K562 (cell line): Measurements from ENCODE around the gene ATP5MG. TPM values are rescaled to one million over a fixed set of nuclear protein-coding genes. Genes with fewer than 3 reads are reported as not detected.

Experiments used
- ARID2 ChIP-seq: fragments of 450-650 bp; IDR thresholded peaks from 2 replicates; pipeline ENCODE4 v1.6.1; 2017; ENCODE audit warnings: antibody characterized with exemption, mild to moderate bottlenecking
- ATF4 ChIP-seq: fragments of 450-650 bp; formaldehyde crosslinking; IDR thresholded peaks from 2 replicates; pipeline ENCODE4 v1.4.0; 2022; ENCODE audit warnings: mild to moderate bottlenecking, moderate library complexity
- C11orf30 ChIP-seq: fragments of 450-650 bp; IDR thresholded peaks from 2 replicates; pipeline ENCODE4 v1.6.1; 2016; ENCODE audit warnings: low read depth, mild to moderate bottlenecking
- E2F3 ChIP-seq: fragments of 250-450 bp; sonication (Bioruptor Pico); IDR thresholded peaks from 2 replicates; pipeline ENCODE4 v1.4.0; 2020; ENCODE audit warnings: mild to moderate bottlenecking
- EZH2 ChIP-seq: IDR thresholded peaks from 2 replicates; pipeline ENCODE4 v1.6.1; 2012; ENCODE audit warnings: low read depth, mild to moderate bottlenecking, inconsistent platforms, low read length, borderline replicate concordance
- GATA2 ChIP-seq: sonication (generic); formaldehyde crosslinking; IDR thresholded peaks from 2 replicates; pipeline ENCODE4 v1.4.0; 2020; ENCODE audit warnings: mild to moderate bottlenecking, missing genetic modification reagents
- GMEB1 ChIP-seq: fragments of 250-450 bp; sonication (Bioruptor Pico); IDR thresholded peaks from 2 replicates; pipeline ENCODE4 v1.4.0; 2020; ENCODE audit warnings: mild to moderate bottlenecking
- HDAC8 ChIP-seq: fragments of 450-650 bp; IDR thresholded peaks from 2 replicates; pipeline ENCODE4 v1.6.1; 2016; ENCODE audit warnings: mild to moderate bottlenecking, missing genetic modification characterization, moderate library complexity, missing compliant biosample characterization
- JUND ChIP-seq, 2 experiments: IDR thresholded peaks; 2 replicates in 1 of 2; 3 replicates in 1 of 2; pipeline ENCODE4 v1.6.1; 2011; ENCODE audit warnings: borderline replicate concordance in 2 of 2, low read depth in 2 of 2, low read length in 2 of 2, improper control_type of control experiment in 1 of 2, missing biosample characterization in 1 of 2, missing genetic modification characterization in 1 of 2, missing genetic modification reagents in 1 of 2
- LARP7 ChIP-seq: fragments of 450-650 bp; IDR thresholded peaks from 2 replicates; pipeline ENCODE4 v1.6.1; 2016
- MNT ChIP-seq, 2 experiments: fragments of 450-650 bp; conservative IDR thresholded peaks; 2 replicates each; pipeline ENCODE4 v1.6.1; 2017; ENCODE audit warnings: mild to moderate bottlenecking in 2 of 2, moderate library complexity in 2 of 2
- MTF1 ChIP-seq: fragments of 250-450 bp; sonication (Bioruptor Pico); IDR thresholded peaks from 2 replicates; pipeline ENCODE4 v1.9.0; 2021; ENCODE audit warnings: moderate library complexity, mild to moderate bottlenecking, inconsistent platforms, borderline replicate concordance
- RHOXF2B ChIP-seq: fragments of 250-450 bp; sonication (Bioruptor Pico); conservative IDR thresholded peaks from 2 replicates; pipeline ENCODE4 v1.5.1; 2021
- SMAD2 ChIP-seq: fragments of 150-350 bp; IDR thresholded peaks from 2 replicates; pipeline ENCODE4 v1.6.1; 2014; ENCODE audit warnings: low read depth, mild to moderate bottlenecking, low read length
- SMAD4 ChIP-seq: fragments of 250-450 bp; sonication (Bioruptor Pico); conservative IDR thresholded peaks from 2 replicates; pipeline ENCODE4 v1.8.0; 2021; ENCODE audit warnings: inconsistent platforms, mild to moderate bottlenecking, moderate library complexity
- TRIM24 ChIP-seq, 2 experiments: fragments of 450-650 bp; IDR thresholded peaks; 2 replicates each; pipeline ENCODE4 v1.6.1; 2016
- ZBED1 ChIP-seq: IDR thresholded peaks from 2 replicates; pipeline ENCODE4 v1.6.1; 2014
- ZKSCAN8 ChIP-seq: fragments of 200-800 bp; sonication (Bioruptor generic); IDR thresholded peaks from 2 replicates; pipeline ENCODE4 v1.6.1; 2016; ENCODE audit warnings: missing genetic modification characterization, missing compliant biosample characterization
- ZNF174 ChIP-seq: fragments of 250-450 bp; sonication (Bioruptor Pico); IDR thresholded peaks from 2 replicates; pipeline ENCODE4 v1.4.0; 2020; ENCODE audit warnings: mild to moderate bottlenecking
- ZNF197 ChIP-seq: fragments of 200-800 bp; sonication (Bioruptor generic); IDR thresholded peaks from 2 replicates; pipeline ENCODE4 v1.6.1; 2016; ENCODE audit warnings: low read depth, missing genetic modification characterization, missing compliant biosample characterization
- ZNF445 ChIP-seq: fragments of 250-450 bp; sonication (Bioruptor Pico); IDR thresholded peaks from 2 replicates; pipeline ENCODE4 v1.4.0; 2020; ENCODE audit warnings: low read depth, mild to moderate bottlenecking, moderate library complexity
- ZNF644 ChIP-seq: fragments of 200-800 bp; sonication (Bioruptor generic); IDR thresholded peaks from 2 replicates; pipeline ENCODE4 v1.6.1; 2016; ENCODE audit warnings: low read depth, missing genetic modification characterization, missing compliant biosample characterization
- ZNF707 ChIP-seq: fragments of 250-450 bp; sonication (Bioruptor Pico); conservative IDR thresholded peaks from 2 replicates; pipeline ENCODE4 v1.8.0; 2022; ENCODE audit warnings: inconsistent platforms, mild to moderate bottlenecking, moderate library complexity
- polyA plus RNA-seq, 8 experiments: library from polyadenylated mRNA; depleted of rRNA in 4 of 8; stranded (reverse) in 5 of 8; unstranded in 3 of 8; fragments of >200 nt; fragmentation: Nextera tagmentation in 2 of 8; fragmentation: Illumina TruSeq in 1 of 8; extraction: Ambion mirVana in 2 of 8; extraction: Trizol in 1 of 8; gene quantifications; 2 replicates each; pipeline versions ENCODE4 v1.2.1 to v1.2.3, GENCODE V29; 2011 to 2014; ENCODE audit warnings: inconsistent platforms in 1 of 8, missing spikeins in 1 of 8
- total RNA-seq, 7 experiments: library from RNA; depleted of rRNA in 6 of 7; stranded (reverse); fragments of >200 nt in 6 of 7; fragmentation: Illumina TruSeq in 2 of 7; extraction: Trizol in 2 of 7; gene quantifications; 2 replicates each; pipeline versions ENCODE4 v1.2.1 to v1.2.3, GENCODE V29; 2011 to 2021; ENCODE audit warnings: low replicate concordance in 1 of 7
- TF ChIP-seq, protein P1 (sequence below): sonication (generic); formaldehyde crosslinking; IDR thresholded peaks from 2 replicates; pipeline ENCODE4 v1.8.0; 2022; ENCODE audit warnings: mild to moderate bottlenecking, missing genetic modification reagents
- TF ChIP-seq, protein P2 (sequence below): fragments of 250-450 bp; sonication (Bioruptor Pico); IDR thresholded peaks from 2 replicates; pipeline ENCODE4 v1.4.0; 2020; ENCODE audit warnings: mild to moderate bottlenecking, moderate library complexity

Gene ATP5MG
- total and polyA plus RNA-seq, 9 of the 15 experiments (the other 6 are each of a cell fraction or from before 2014, with no cell fraction given): 301 to 2,138 (median 434) TPM

DNA sequence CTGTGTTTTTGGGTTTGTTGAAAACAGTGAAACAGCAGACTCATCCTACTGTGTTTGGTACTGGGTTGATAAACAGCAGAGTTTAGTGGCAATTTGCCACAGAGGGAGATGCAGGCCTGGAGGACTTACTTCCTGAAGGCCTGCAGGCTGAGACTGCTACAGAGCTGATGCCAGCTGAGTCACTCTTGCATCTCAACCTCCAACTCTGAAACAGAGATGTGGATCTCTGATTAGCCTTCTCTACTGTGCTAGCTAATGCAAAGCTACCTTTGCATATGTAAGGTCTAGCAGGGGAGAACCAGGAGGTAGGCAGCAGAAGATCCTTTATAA is 14.3 kb downstream of the ATP5MG start (continued):
- no peak for TF ChIP-seq E2F3 (CRISPR knock-in tag)
- TF ChIP-seq MTF1 (CRISPR knock-in tag): no peak
- TF ChIP-seq, protein P1, sequence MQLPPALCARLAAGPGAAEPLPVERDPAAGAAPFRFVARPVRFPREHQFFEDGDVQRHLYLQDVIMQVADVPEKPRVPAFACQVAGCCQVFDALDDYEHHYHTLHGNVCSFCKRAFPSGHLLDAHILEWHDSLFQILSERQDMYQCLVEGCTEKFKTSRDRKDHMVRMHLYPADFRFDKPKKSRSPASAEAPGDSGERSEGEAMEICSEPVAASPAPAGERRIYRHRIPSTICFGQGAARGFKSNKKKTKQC (CRISPR knock-in tag): no peak
- peak; percentile 67 for TF ChIP-seq SMAD4 (CRISPR knock-in tag)
- TF ChIP-seq ZNF174 (CRISPR knock-in tag): no peak
- TF ChIP-seq C11orf30: peak; percentile 95
- TF ChIP-seq ZBED1: 0 out of 2 replicates have a peak, but pooled peaks have one; percentile 37
- TF ChIP-seq, protein P2, sequence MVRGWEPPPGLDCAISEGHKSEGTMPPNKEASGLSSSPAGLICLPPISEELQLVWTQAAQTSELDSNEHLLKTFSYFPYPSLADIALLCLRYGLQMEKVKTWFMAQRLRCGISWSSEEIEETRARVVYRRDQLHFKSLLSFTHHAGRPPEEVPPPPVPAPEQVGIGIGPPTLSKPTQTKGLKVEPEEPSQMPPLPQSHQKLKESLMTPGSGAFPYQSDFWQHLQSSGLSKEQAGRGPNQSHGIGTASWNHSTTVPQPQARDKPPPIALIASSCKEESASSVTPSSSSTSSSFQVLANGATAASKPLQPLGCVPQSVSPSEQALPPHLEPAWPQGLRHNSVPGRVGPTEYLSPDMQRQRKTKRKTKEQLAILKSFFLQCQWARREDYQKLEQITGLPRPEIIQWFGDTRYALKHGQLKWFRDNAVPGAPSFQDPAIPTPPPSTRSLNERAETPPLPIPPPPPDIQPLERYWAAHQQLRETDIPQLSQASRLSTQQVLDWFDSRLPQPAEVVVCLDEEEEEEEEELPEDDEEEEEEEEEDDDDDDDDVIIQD (CRISPR knock-in tag): no peak
- TF ChIP-seq MNT (conservative IDR thresholded peaks at IDR 0.05): peak; percentile 47 to 78; a peak in 3 of 4 replicates
- no peak for TF ChIP-seq ZNF445 (CRISPR knock-in tag)
- no peak for TF ChIP-seq ZNF197
- no peak for TF ChIP-seq GMEB1 (CRISPR knock-in tag)
- TF ChIP-seq HDAC8 (tag): no peak
- no peak for TF ChIP-seq ZNF707 (CRISPR knock-in tag)
- peak; percentile 44; the same call in 1 of the 2 replicates for TF ChIP-seq ZKSCAN8 (CRISPR knock-in tag)
- TF ChIP-seq TRIM24 (IDR thresholded peaks at IDR 0.05): peak; percentile 82 to 90
- TF ChIP-seq ATF4 (CRISPR knock-in tag): peak; percentile 65; the same call in 1 of the 2 replicates
- TF ChIP-seq RHOXF2B: no peak
- TF ChIP-seq EZH2: no peak
- no peak for TF ChIP-seq SMAD2
- TF ChIP-seq LARP7: no peak
- no peak for TF ChIP-seq ARID2
- peak; percentile 78 for TF ChIP-seq GATA2 (CRISPR knock-in tag)
- no peak; the same call in none of the 2 replicates for TF ChIP-seq ZNF644 (tag)
- peak; percentile 98 for TF ChIP-seq JUND (IDR thresholded peaks at IDR 0.05; ENCODE audit: borderline replicate concordance, low read depth, low read length)
- TF ChIP-seq JUND (tag; IDR thresholded peaks at IDR 0.05; ENCODE audit: borderline replicate concordance, low read depth, low read length): peak; percentile 97
